DLD1 (cell line): ENCODE results near the gene HSD3B1.

Source experiments
- in situ Hi-C: cut with HindIII; loops from 2 replicates; pipeline ENCODE4 v1.10.0; 2017; ENCODE audit warnings: low sequenced_read_pairs

Gene HSD3B1

GRCh38 chr1:119506941-119507340, at the start of gene HSD3B1:
TSS of gene HSD3B1 (plus strand) at chr1:119507210. CDS start at chr1:119507477, 267 bp downstream.
- in situ Hi-C loops: no loop called here

GRCh38 chr1:119462964-119463363, 44.0 kb upstream of the HSD3B1 start:
- in situ Hi-C loops: no loop called here

- in situ Hi-C loops: no loop called here
Observed at GRCh38 chr1:119463569-119463968, 43.4 kb upstream of the HSD3B1 start.

GRCh38 chr1:119466445-119466844, 40.6 kb upstream of the HSD3B1 start:
- in situ Hi-C loops: no loop called here

GRCh38 chr1:119467219-119467618, 39.8 kb upstream of the HSD3B1 start:
- in situ Hi-C loops: no loop called here

- in situ Hi-C loops: no loop called here
Observed at GRCh38 chr1:119467857-119468668, 38.9 kb upstream of the HSD3B1 start.

GRCh38 chr1:119469741-119470140, 37.3 kb upstream of the HSD3B1 start:
- in situ Hi-C loops: no loop called here

GRCh38 chr1:119470377-119470776, 36.6 kb upstream of the HSD3B1 start:
- in situ Hi-C loops: no loop called here

GRCh38 chr1:119470958-119471357, 36.1 kb upstream of the HSD3B1 start:
- in situ Hi-C loops: no loop called here

- in situ Hi-C loops: no loop called here
Observed at GRCh38 chr1:119471566-119471965, 35.4 kb upstream of the HSD3B1 start.

- in situ Hi-C loops: no loop called here
Observed at GRCh38 chr1:119472080-119472818, 34.8 kb upstream of the HSD3B1 start.

GRCh38 chr1:119472819-119473175, 34.2 kb upstream of the HSD3B1 start:
- in situ Hi-C loops: no loop called here

GRCh38 chr1:119475866-119476439, 31.1 kb upstream of the HSD3B1 start:
- in situ Hi-C loops: no loop called here

- in situ Hi-C loops: no loop called here
Observed at GRCh38 chr1:119477710-119478109, 29.3 kb upstream of the HSD3B1 start.

- in situ Hi-C loops: no loop called here
Observed at GRCh38 chr1:119480175-119480574, 26.8 kb upstream of the HSD3B1 start.

- in situ Hi-C loops: no loop called here
Observed at GRCh38 chr1:119481951-119482350, 25.1 kb upstream of the HSD3B1 start.

GRCh38 chr1:119482517-119483425, 24.2 kb upstream of the HSD3B1 start:
- in situ Hi-C loops: no loop called here

GRCh38 chr1:119483441-119484200, 23.4 kb upstream of the HSD3B1 start:
- in situ Hi-C loops: no loop called here

GRCh38 chr1:119485201-119485600, 21.8 kb upstream of the HSD3B1 start:
- in situ Hi-C loops: no loop called here

GRCh38 chr1:119488216-119488615, 18.8 kb upstream of the HSD3B1 start:
- in situ Hi-C loops: no loop called here
